ENCODE results near the gene ATP5ME.

- TF ChIP-seq CTCF (IDR thresholded peaks at IDR 0.05; ENCODE audit: low read depth, low read length, poor library complexity, severe bottlenecking): no peak
- TF ChIP-seq EZH2phosphoT487 (IDR thresholded peaks at IDR 0.05; ENCODE audit: borderline replicate concordance, low read length): no peak
These were observed 39.0 kb upstream of the ATP5ME start for GRCh38 chr4:712916-713632.

All from DOHH2 (cell line).